Hepatocyte (in vitro differentiated cells): ENCODE results near the gene TFF1. TPM values are rescaled to one million over a fixed set of nuclear protein-coding genes. Genes with fewer than 3 reads are reported as not detected.

Experiments used
- DNase-seq: peaks from one replicate; pipeline ENCODE4 v3.0.0-alpha.2; 2016; ENCODE audit warnings: low spot score
- H2AFZ ChIP-seq: fragments of 200-600 bp; sonication (generic); 2 replicates; pipeline ENCODE4 v1.6.0; 2016; ENCODE audit warnings: antibody characterized with exemption, mild to moderate bottlenecking
- H3K27ac ChIP-seq: fragments of 200-600 bp; sonication (generic); 2 replicates; pipeline ENCODE4 v1.5.1; 2016; ENCODE audit warnings: mild to moderate bottlenecking
- H3K27me3 ChIP-seq: fragments of 200-600 bp; sonication (generic); 2 replicates; pipeline ENCODE4 v1.6.1; 2016
- H3K36me3 ChIP-seq: fragments of 200-600 bp; sonication (generic); replicated peaks from 2 replicates; pipeline ENCODE4 v1.5.1; 2016; ENCODE audit warnings: low read depth; ENCODE audit not compliant: insufficient read depth
- H3K4me1 ChIP-seq: fragments of 200-600 bp; sonication (generic); 2 replicates; pipeline ENCODE4 v1.5.1; 2016; ENCODE audit warnings: mild to moderate bottlenecking, moderate library complexity; ENCODE audit not compliant: insufficient read depth
- H3K4me2 ChIP-seq: fragments of 200-600 bp; sonication (generic); 2 replicates; pipeline ENCODE4 v1.6.0; 2016
- H3K4me3 ChIP-seq: fragments of 200-600 bp; sonication (generic); 2 replicates; pipeline ENCODE4 v1.5.1; 2016; ENCODE audit warnings: mild to moderate bottlenecking
- H3K79me2 ChIP-seq: fragments of 200-600 bp; sonication (generic); 2 replicates; pipeline ENCODE4 v1.6.0; 2017; ENCODE audit warnings: mild to moderate bottlenecking
- H3K9me2 ChIP-seq: fragments of 200-600 bp; sonication (generic); replicated peaks from 2 replicates; pipeline ENCODE4 v1.6.0; 2017; ENCODE audit warnings: mild to moderate bottlenecking; ENCODE audit not compliant: insufficient read depth
- H3K9me3 ChIP-seq: fragments of 200-600 bp; sonication (generic); 2 replicates; pipeline ENCODE4 v1.5.1; 2016; ENCODE audit warnings: low read depth, mild to moderate bottlenecking
- H4K20me1 ChIP-seq: fragments of 200-600 bp; sonication (generic); 2 replicates; pipeline ENCODE4 v1.6.0; 2016; ENCODE audit warnings: mild to moderate bottlenecking; ENCODE audit not compliant: insufficient read depth, poor library complexity, severe bottlenecking
- CTCF ChIP-seq: fragments of 200-600 bp; sonication (generic); IDR thresholded peaks from 2 replicates; pipeline ENCODE4 v1.5.1; 2016; ENCODE audit warnings: antibody characterized with exemption, mild to moderate bottlenecking; ENCODE audit not compliant: poor library complexity
- EZH2 ChIP-seq: fragments of 200-600 bp; sonication (generic); IDR thresholded peaks from 2 replicates; pipeline ENCODE4 v1.6.1; 2016; ENCODE audit warnings: antibody characterized with exemption, mild to moderate bottlenecking, borderline replicate concordance
- EZH2phosphoT487 ChIP-seq: fragments of 200-600 bp; sonication (generic); IDR thresholded peaks from one replicate; pipeline ENCODE4 v1.6.1; 2018; ENCODE audit warnings: antibody characterized with exemption, mild to moderate bottlenecking, low read depth, moderate library complexity; ENCODE audit not compliant: unreplicated experiment, severe bottlenecking
- WGBS: methylation state at CpG from one replicate; pipeline ENCODE4 v1.1.6; 2016; ENCODE audit warnings: low lambda C conversion rate; ENCODE audit errors: missing lambda C conversion rate; 5-methylcytosine and 5-hydroxymethylcytosine counted together
- polyA plus RNA-seq: library from polyadenylated mRNA; unstranded; fragments of >200 nt; fragmentation: Nextera tagmentation; extraction: Ambion mirVana; gene quantifications from 2 replicates; pipeline ENCODE4 v1.2.1, GENCODE V29; 2016
- total RNA-seq: library from RNA; depleted of rRNA; stranded (reverse); fragments of >200 nt; gene quantifications from 2 replicates; pipeline ENCODE4 v1.2.3, GENCODE V29; 2014

The TFF1 gene
- total and polyA plus RNA-seq, 2 experiments from 2014 or later = 57.4 to 140 TPM

- WGBS = 70% methylated on average over 1 of the region's 1 CpG
- H3K9me3 ChIP-seq = no peaks in the 10 kb centered on the region
- H3K9me2 ChIP-seq = no peaks in the 10 kb centered on the region
- H4K20me1 ChIP-seq = no peaks in the 10 kb centered on the region
- H3K4me1 ChIP-seq = peaks cover 16% of the 10 kb centered on the region
- DNase-seq = peak; percentile 71
- H3K27me3 ChIP-seq = no peaks in the 10 kb centered on the region
- TF ChIP-seq CTCF (peak; percentile 60), EZH2 (no peak)
- H2AFZ ChIP-seq = no peak overlapping the region
- H3K36me3 ChIP-seq = no peaks in the 10 kb centered on the region
- H3K79me2 ChIP-seq = no peaks in the 10 kb centered on the region
- H3K4me2 ChIP-seq = no peak overlapping the region
- H3K27ac ChIP-seq = no peak overlapping the region
- H3K4me3 ChIP-seq = no peak overlapping the region
These were observed 15.1 kb upstream of the TFF1 start for GRCh38 chr21:42381347-42381984.

GRCh38 chr21:42379426-42380215 lies 13.3 kb upstream of the TFF1 start:
- Histone ChIP-seq H3K4me2 (no peak overlapping the region), H2AFZ (no peak overlapping the region), H3K27me3 (no peaks in the 10 kb centered on the region), H3K4me3 (no peak overlapping the region), H3K27ac (no peak overlapping the region), H3K9me3 (no peaks in the 10 kb centered on the region), H3K36me3 (no peaks in the 10 kb centered on the region), H4K20me1 (no peaks in the 10 kb centered on the region), H3K9me2 (no peaks in the 10 kb centered on the region), H3K79me2 (no peaks in the 10 kb centered on the region), H3K4me1 (peaks cover 10% of the 10 kb centered on the region)
- TF ChIP-seq EZH2 (no peak), EZH2phosphoT487 (no peak), CTCF (no peak)
- WGBS = 82% methylated on average over 17 of the region's 17 CpGs
- no peak for DNase-seq

- Histone ChIP-seq H3K79me2 (no peaks in the 10 kb centered on the region), H3K9me2 (no peaks in the 10 kb centered on the region), H3K36me3 (no peaks in the 10 kb centered on the region), H4K20me1 (no peaks in the 10 kb centered on the region), H3K27ac (no peak overlapping the region), H3K4me3 (no peak overlapping the region), H2AFZ (no peak overlapping the region), H3K27me3 (no peaks in the 10 kb centered on the region), H3K4me1 (no peaks in the 10 kb centered on the region), H3K4me2 (no peak overlapping the region), H3K9me3 (no peaks in the 10 kb centered on the region)
- no peak for TF ChIP-seq EZH2
- TF ChIP-seq CTCF = no peak
- no peak for TF ChIP-seq EZH2phosphoT487
- DNase-seq = no peak
- WGBS = 88% methylated on average over 8 of the region's 8 CpGs
These were observed 12.1 kb upstream of the TFF1 start for GRCh38 chr21:42378418-42378817.
